Spleen (tissue), 11 donors: ENCODE measurements around the gene MBOAT7. TPM values are rescaled to one million over a fixed set of nuclear protein-coding genes. Genes with fewer than 3 reads are reported as not detected.

Experiments used
- DNase-seq: peaks from one replicate; pipeline ENCODE4 v3.0.0-alpha.2; 2020
- H3K27ac ChIP-seq, 8 donors: fragments of 200-600 bp; sonication (generic) in 7 of 8; 1 replicate in 4 of 8; 2 replicates in 4 of 8; pipeline versions ENCODE4 v1.5.0 to v1.8.0; 2016 to 2021; ENCODE audit warnings: inconsistent platforms in 4 of 8, mild to moderate bottlenecking in 4 of 8, moderate library complexity in 1 of 8
- H3K27me3 ChIP-seq, 7 donors: fragments of 200-600 bp; sonication (generic) in 6 of 7; replicated peaks in 1 of 7; 1 replicate in 4 of 7; 2 replicates in 3 of 7; pipeline versions ENCODE4 v1.5.0 to v1.8.0; 2016 to 2021; ENCODE audit warnings: inconsistent platforms in 3 of 7, mild to moderate bottlenecking in 1 of 7
- H3K36me3 ChIP-seq, 6 donors: fragments of 200-600 bp; sonication (generic) in 5 of 6; 1 replicate in 4 of 6; 2 replicates in 2 of 6; pipeline versions ENCODE4 v1.5.0 to v1.8.0; 2016 to 2021; ENCODE audit warnings: inconsistent platforms in 2 of 6
- H3K4me1 ChIP-seq, 6 donors: fragments of 200-600 bp; sonication (generic) in 5 of 6; 1 replicate in 3 of 6; 2 replicates in 3 of 6; pipeline versions ENCODE4 v1.5.0 to v1.8.0; 2016 to 2021; ENCODE audit warnings: inconsistent platforms in 3 of 6
- H3K4me3 ChIP-seq, 8 donors: fragments of 200-600 bp; sonication (generic) in 7 of 8; 1 replicate in 4 of 8; 2 replicates in 4 of 8; pipeline versions ENCODE4 v1.5.0 to v1.8.0; 2016 to 2021; ENCODE audit warnings: inconsistent platforms in 4 of 8, mild to moderate bottlenecking in 4 of 8, moderate library complexity in 2 of 8
- H3K9me3 ChIP-seq, 8 donors: fragments of 200-600 bp; sonication (generic) in 7 of 8; 1 replicate in 4 of 8; 2 replicates in 4 of 8; pipeline versions ENCODE4 v1.5.0 to v1.8.0; 2016 to 2021; ENCODE audit warnings: inconsistent platforms in 4 of 8
- CTCF ChIP-seq, 11 experiments: fragments of 200-600 bp in 7 of 11; fragments of 450-650 bp in 4 of 11; sonication (generic) in 4 of 11; IDR thresholded peaks in 8 of 11; conservative IDR thresholded peaks in 3 of 11; 1 replicate in 7 of 11; 2 replicates in 4 of 11; pipeline versions ENCODE4 v1.4.0 to v1.8.0; 2016 to 2021; ENCODE audit warnings: antibody characterized with exemption in 11 of 11, inconsistent platforms in 4 of 11, mild to moderate bottlenecking in 1 of 11
- POLR2A ChIP-seq, 3 donors: fragments of 450-650 bp; IDR thresholded peaks; one replicate each; pipeline ENCODE4 v1.5.1; 2017; ENCODE audit warnings: antibody characterized with exemption in 3 of 3, mild to moderate bottlenecking in 1 of 3
- POLR2AphosphoS5 ChIP-seq, 3 donors: sonication (generic); formaldehyde crosslinking; IDR thresholded peaks; one replicate each; pipeline ENCODE4 v1.5.1; 2017; ENCODE audit warnings: antibody characterized with exemption in 3 of 3
- WGBS, 5 donors: extraction: QIAGEN DNeasy Blood & Tissue Kit in 3 of 5; methylation state at CpG; one replicate each; pipeline versions ENCODE4 v1.1.5 to v1.1.7; 2013 to 2018; 5-methylcytosine and 5-hydroxymethylcytosine counted together
- intact Hi-C: fragments of 100-400 bp; cut with DNase I; formaldehyde crosslinking; loops from one replicate; pipeline ENCODE4 v1.15.0; 2023; ENCODE audit warnings: low total_unique reads
- polyA plus RNA-seq, 3 donors: library from polyadenylated mRNA; stranded (reverse); fragments of 200-250 nt; gene quantifications; one replicate each; pipeline ENCODE4 v1.2.1, GENCODE V29; 2013
- total RNA-seq, 7 donors: library from RNA; depleted of rRNA in 3 of 7; stranded (reverse); fragments of >200 nt in 3 of 7; fragmentation: NEBNext Ultra II Directional in 4 of 7; extraction: Animal tissue kit (Norgen Biotek cat#: 25700) in 4 of 7; gene quantifications; one replicate each; pipeline versions ENCODE4 v1.1.0 to v1.2.1, GENCODE V29; 2016 to 2021
- donor health status: healthy with polysubstance abuse.
- donor health status: DM: no; HTN: no; CAD: no; lungs with moderate emphysema.
- donor health status: DM: no; HTN: no; CAD: no.
- donor health status: Bipolar disorder and iron deficiency.
- donor health status: healthy.
- donor health status: DM: no; HTN: no; CAD: no.
- donor health status: DM: yes; HTN: yes; CAD: no.

The MBOAT7 gene
- total and polyA plus RNA-seq, 10 donors = 12.0 to 208 (median 82.9) TPM

- H3K9me3 ChIP-seq = no peaks in the 10 kb centered on the region
- DNase-seq = no peak
- TF ChIP-seq POLR2A (IDR thresholded peaks at IDR 0.05) (no peak), POLR2AphosphoS5 (IDR thresholded peaks at IDR 0.05) (no peak), CTCF (IDR thresholded peaks at IDR 0.05 in 8 of 11, conservative IDR thresholded peaks at IDR 0.05 in 3 of 11) (no peak)
- intact Hi-C loops = no loop called here
- WGBS, 5 donors = 62 to 80% (median 69%) methylated on average over 2 of the region's 2 CpGs
- no peaks in the 10 kb centered on the region for H3K27me3 ChIP-seq
- H3K4me1 ChIP-seq = peaks cover 15 to 25% (median 23%) of the 10 kb centered on the region in 6 donors
- H3K36me3 ChIP-seq = peaks cover 2 to 49% (median 28%) of the 10 kb centered on the region in 6 donors
- H3K4me3 ChIP-seq = no peak overlapping the region
- no peak overlapping the region for H3K27ac ChIP-seq
These were observed 55.3 kb downstream of the MBOAT7 start for GRCh38 chr19:54133957-54134590.

GRCh38 chr19:54133312-54133956, 55.9 kb downstream of the MBOAT7 start:
- peaks cover 8 to 19% (median 17%) of the 10 kb centered on the region in 6 donors for H3K4me1 ChIP-seq
- no peaks in the 10 kb centered on the region for H3K9me3 ChIP-seq
- H3K27me3 ChIP-seq = no peaks in the 10 kb centered on the region
- intact Hi-C loops = no loop called here
- peaks cover 4 to 51% (median 35%) of the 10 kb centered on the region in 6 donors for H3K36me3 ChIP-seq
- TF ChIP-seq POLR2AphosphoS5 (IDR thresholded peaks at IDR 0.05) (peak in 1 of 3 donors; percentile 17), POLR2A (IDR thresholded peaks at IDR 0.05) (no peak), CTCF (IDR thresholded peaks at IDR 0.05 in 8 of 11, conservative IDR thresholded peaks at IDR 0.05 in 3 of 11) (no peak)
- H3K27ac ChIP-seq = no peak overlapping the region
- 76 to 87% (median 84%) methylated on average over 10 of the region's 10 CpGs for WGBS, 5 donors
- H3K4me3 ChIP-seq = no peak overlapping the region
- DNase-seq = no peak

GRCh38 chr19:54129617-54129996, 59.8 kb downstream of the MBOAT7 start:
- Histone ChIP-seq H3K4me1 (no peaks in the 10 kb centered on the region), H3K9me3 (no peaks in the 10 kb centered on the region), H3K36me3 (peaks cover 4 to 89% (median 73%) of the 10 kb centered on the region in 6 donors), H3K27me3 (no peaks in the 10 kb centered on the region), H3K27ac (no peak overlapping the region), H3K4me3 (no peak overlapping the region)
- intact Hi-C loops = no loop called here
- 96 to 98% (median 97%) methylated on average over 13 to 20 of the region's 20 CpGs for WGBS, 5 donors
- DNase-seq = no peak
- peak in 1 of 3 donors; percentile 7 for TF ChIP-seq POLR2AphosphoS5 (IDR thresholded peaks at IDR 0.05)
- no peak for TF ChIP-seq CTCF (IDR thresholded peaks at IDR 0.05 in 8 of 11, conservative IDR thresholded peaks at IDR 0.05 in 3 of 11)
- no peak for TF ChIP-seq POLR2A (IDR thresholded peaks at IDR 0.05)
